ENCODE data around the gene FLG2. TPM values are rescaled to one million over a fixed set of nuclear protein-coding genes. Genes with fewer than 3 reads are reported as not detected.

The FLG2 gene
- total RNA-seq: not detected
- polyA plus RNA-seq: not detected
- long read RNA-seq, donor 1: 0 reads
- long read RNA-seq, donor 2: 0 reads
- long read RNA-seq, donor 3: 0 reads

DNA sequence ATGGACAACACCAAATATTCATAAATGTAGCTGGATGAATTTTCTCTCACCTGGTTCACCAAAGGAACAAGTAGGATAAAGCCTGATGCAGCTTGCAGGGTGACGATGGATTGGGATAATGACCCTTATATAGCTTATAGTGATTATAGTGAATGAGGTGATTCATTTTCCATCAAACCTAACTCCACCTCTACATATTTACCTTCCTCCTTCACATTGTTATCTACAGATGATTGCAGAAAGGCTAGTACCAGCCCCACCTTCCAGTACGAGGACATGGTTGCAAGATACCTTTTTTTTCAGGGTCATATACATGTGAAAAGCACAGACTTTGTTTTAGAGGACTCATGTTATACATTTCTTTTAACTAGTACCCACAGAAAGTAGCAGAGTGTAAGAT is at the start of gene FLG2:
Gene FLG2 (minus strand): TSS at position 101 of the 400 bp plus-strand sequence. CDS start 1,122 bp downstream, outside the sequence.
- peaks cover 0 to under 1% (median 0%) of the 10 kb centered on the region in 11 donors for H3K9me3 ChIP-seq
- no peak within 1 kb of the TSS for H3K27ac ChIP-seq
- H3K27me3 ChIP-seq: no peaks in the 10 kb centered on the region
- DNase-seq (no peak), ATAC-seq (no peak)
- no peaks in the 10 kb centered on the region for H3K36me3 ChIP-seq
- no peaks in the 10 kb centered on the region for H3K4me1 ChIP-seq
- no peak within 1 kb of the TSS for H3K4me3 ChIP-seq
- TF ChIP-seq, protein P1, sequence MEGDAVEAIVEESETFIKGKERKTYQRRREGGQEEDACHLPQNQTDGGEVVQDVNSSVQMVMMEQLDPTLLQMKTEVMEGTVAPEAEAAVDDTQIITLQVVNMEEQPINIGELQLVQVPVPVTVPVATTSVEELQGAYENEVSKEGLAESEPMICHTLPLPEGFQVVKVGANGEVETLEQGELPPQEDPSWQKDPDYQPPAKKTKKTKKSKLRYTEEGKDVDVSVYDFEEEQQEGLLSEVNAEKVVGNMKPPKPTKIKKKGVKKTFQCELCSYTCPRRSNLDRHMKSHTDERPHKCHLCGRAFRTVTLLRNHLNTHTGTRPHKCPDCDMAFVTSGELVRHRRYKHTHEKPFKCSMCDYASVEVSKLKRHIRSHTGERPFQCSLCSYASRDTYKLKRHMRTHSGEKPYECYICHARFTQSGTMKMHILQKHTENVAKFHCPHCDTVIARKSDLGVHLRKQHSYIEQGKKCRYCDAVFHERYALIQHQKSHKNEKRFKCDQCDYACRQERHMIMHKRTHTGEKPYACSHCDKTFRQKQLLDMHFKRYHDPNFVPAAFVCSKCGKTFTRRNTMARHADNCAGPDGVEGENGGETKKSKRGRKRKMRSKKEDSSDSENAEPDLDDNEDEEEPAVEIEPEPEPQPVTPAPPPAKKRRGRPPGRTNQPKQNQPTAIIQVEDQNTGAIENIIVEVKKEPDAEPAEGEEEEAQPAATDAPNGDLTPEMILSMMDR (IDR thresholded peaks at IDR 0.05): no peak
- intact Hi-C loops (cut with DNase I): loop anchor here in 1 of 10 donors (10.0 kb wide), 1 partner anchor 85 kb away; no protein-coding TSS in a partner anchor
- WGBS, 2 donors: 69 to 88% methylated on average over 2 of the region's 2 CpGs

DNA sequence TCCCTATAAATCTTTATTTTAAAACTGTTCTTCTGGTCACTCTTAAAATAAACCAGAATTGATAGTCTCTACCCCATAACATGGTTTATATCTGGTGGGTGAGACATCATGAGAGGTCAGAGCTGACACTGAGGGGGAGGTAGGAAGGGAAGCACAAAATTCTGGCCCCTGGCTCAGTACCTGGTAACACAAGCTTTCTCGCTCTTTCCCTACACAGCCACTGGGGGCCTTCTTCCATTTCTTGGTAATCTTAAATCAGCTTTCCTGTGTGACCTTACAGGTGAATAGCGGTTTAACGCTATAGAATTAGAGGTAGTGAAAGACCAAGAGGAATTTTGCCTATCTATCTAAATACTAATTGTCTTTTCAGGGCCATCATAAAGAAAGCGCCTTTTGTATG is 48.9 kb upstream of the FLG2 start:
- intact Hi-C loops (cut with DNase I): no loop called here
- peaks cover 0 to 21% (median 5%) of the 10 kb centered on the region in 7 donors for H3K27me3 ChIP-seq
- TF ChIP-seq, protein P1 (IDR thresholded peaks at IDR 0.05): no peak
- DNase-seq (no peak), ATAC-seq (no peak)
- H3K4me1 ChIP-seq: no peaks in the 10 kb centered on the region
- WGBS, 2 donors: 87 to 91% methylated on average over 4 of the region's 4 CpGs
- H3K36me3 ChIP-seq: no peaks in the 10 kb centered on the region
- H3K9me3 ChIP-seq: no peaks in the 10 kb centered on the region
- no peak overlapping the region for H3K4me3 ChIP-seq
- no peak overlapping the region for H3K27ac ChIP-seq

DNA sequence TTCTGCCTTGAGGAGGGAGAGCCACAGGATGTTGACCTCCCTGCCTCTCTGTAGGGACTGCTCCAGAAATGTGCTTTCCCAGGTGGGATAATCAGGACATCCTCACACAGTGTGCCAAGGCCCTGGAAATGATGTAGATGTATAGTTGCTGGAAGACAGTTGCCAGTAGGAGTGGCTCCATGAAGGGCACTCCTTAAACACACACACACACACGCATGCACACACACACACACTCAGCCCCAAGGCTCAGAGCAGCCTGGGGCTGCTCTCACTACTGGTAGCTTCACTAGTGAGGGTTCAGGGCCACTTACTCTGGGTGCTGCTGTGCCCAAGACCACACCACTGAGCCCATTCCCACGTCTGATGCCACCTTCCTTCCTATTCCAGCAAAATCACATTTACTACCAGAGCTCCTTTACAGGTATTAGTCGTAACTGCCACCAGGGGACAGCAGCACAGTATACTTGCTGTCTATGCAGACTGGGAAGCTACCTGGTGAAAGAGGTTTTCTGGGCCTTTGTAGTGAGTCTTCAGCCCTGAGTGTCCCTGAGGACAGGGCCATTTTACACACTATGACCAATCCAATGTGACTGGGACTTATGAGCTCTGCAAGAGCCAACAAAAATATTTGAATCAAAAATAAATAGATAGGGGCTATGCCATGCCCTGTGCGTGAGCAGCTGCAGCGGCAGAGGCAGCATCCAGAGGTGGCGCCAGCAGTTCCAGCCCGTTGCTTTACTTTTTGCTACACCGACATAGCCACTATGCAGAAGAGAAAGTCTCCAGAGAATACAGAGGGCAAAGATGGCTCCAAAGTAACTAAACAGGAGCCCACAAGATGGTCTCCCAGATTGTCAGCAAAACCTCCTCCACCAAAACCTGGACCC is 39.2 kb upstream of the FLG2 start:
- H3K4me3 ChIP-seq: no peak overlapping the region
- peaks cover 0 to 36% (median 4%) of the 10 kb centered on the region in 7 donors for H3K27me3 ChIP-seq
- TF ChIP-seq, protein P1 (IDR thresholded peaks at IDR 0.05): peak in 5 of 9 donors; percentile 10 to 43 (median 24)
- WGBS, 2 donors: 26 to 32% methylated on average over 8 of the region's 8 CpGs
- no peaks in the 10 kb centered on the region for H3K9me3 ChIP-seq
- intact Hi-C loops (cut with DNase I): no loop called here
- H3K4me1 ChIP-seq: no peaks in the 10 kb centered on the region
- no peak overlapping the region for H3K27ac ChIP-seq
- no peaks in the 10 kb centered on the region for H3K36me3 ChIP-seq
- no peak for ATAC-seq
- no peak for DNase-seq

DNA sequence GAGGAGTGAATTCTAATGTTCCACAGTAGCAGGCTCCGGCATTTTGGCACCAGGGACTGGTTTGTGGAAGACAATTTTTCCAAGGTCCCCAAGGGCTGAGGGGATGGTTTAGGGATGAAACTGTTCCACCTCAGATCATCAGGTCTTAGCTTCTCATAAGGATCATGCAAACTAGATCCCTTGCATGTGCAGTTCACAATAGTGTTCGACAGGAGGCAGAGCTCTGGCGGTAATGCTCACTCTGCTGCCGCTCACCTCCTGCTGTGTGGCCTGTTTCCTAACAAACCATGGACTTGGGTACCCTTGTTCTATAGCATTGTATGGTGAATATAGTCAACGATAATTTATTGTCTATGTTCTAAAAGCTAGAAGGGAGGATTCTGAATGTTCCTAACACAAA is 37.7 kb upstream of the FLG2 start:
- Histone ChIP-seq H3K4me3 (no peak overlapping the region), H3K9me3 (no peaks in the 10 kb centered on the region), H3K4me1 (no peaks in the 10 kb centered on the region), H3K27me3 (peaks cover 0 to 39% (median 4%) of the 10 kb centered on the region in 7 donors), H3K27ac (no peak overlapping the region), H3K36me3 (no peaks in the 10 kb centered on the region)
- TF ChIP-seq, protein P1 (IDR thresholded peaks at IDR 0.05): no peak
- DNase-seq (no peak), ATAC-seq (no peak)
- intact Hi-C loops (cut with DNase I): no loop called here
- 68 to 72% methylated on average over 5 of the region's 5 CpGs for WGBS, 2 donors
